KMS-11 (cell line): Measurements from ENCODE around the gene CPVL.

Experiments
- H2AFZ ChIP-seq: fragments of 200-600 bp; sonication (generic); 2 replicates; pipeline ENCODE4 v1.6.1; 2016; ENCODE audit warnings: antibody characterized with exemption, mixed run types, low read depth
- H3K27ac ChIP-seq: fragments of 200-600 bp; sonication (generic); 2 replicates; pipeline ENCODE4 v1.6.1; 2016; ENCODE audit warnings: mild to moderate bottlenecking, mixed run types
- H3K27me3 ChIP-seq: fragments of 200-600 bp; sonication (generic); 2 replicates; pipeline ENCODE4 v1.6.1; 2017; ENCODE audit warnings: mild to moderate bottlenecking, low read depth, mixed run types, moderate library complexity; ENCODE audit not compliant: insufficient read depth
- H3K36me3 ChIP-seq: fragments of 200-600 bp; sonication (generic); 2 replicates; pipeline ENCODE4 v1.6.1; 2017; ENCODE audit warnings: mild to moderate bottlenecking, mixed run types; ENCODE audit not compliant: insufficient read depth
- H3K4me1 ChIP-seq: fragments of 200-600 bp; sonication (generic); 2 replicates; pipeline ENCODE4 v1.6.1; 2016; ENCODE audit warnings: mild to moderate bottlenecking, low read depth, mixed run types; ENCODE audit not compliant: poor library complexity, severe bottlenecking
- H3K4me2 ChIP-seq: fragments of 200-600 bp; sonication (generic); 2 replicates; pipeline ENCODE4 v1.7.0; 2016; ENCODE audit warnings: mild to moderate bottlenecking, mixed run types
- H3K4me3 ChIP-seq: fragments of 200-600 bp; sonication (generic); IDR thresholded peaks from 2 replicates; pipeline ENCODE4 v1.6.1; 2017; ENCODE audit warnings: low read depth, low read length, mixed read lengths; ENCODE audit not compliant: insufficient read depth
- H3K79me2 ChIP-seq: fragments of 200-600 bp; sonication (generic); 2 replicates; pipeline ENCODE4 v1.6.1; 2016; ENCODE audit warnings: low read depth, mixed run types; ENCODE audit not compliant: insufficient read depth
- H3K9ac ChIP-seq: fragments of 200-600 bp; sonication (generic); 2 replicates; pipeline ENCODE4 v1.6.1; 2016; ENCODE audit warnings: mild to moderate bottlenecking, mixed run types
- H4K20me1 ChIP-seq: fragments of 200-600 bp; sonication (generic); 2 replicates; pipeline ENCODE4 v1.6.1; 2016; ENCODE audit warnings: mild to moderate bottlenecking, mixed run types; ENCODE audit not compliant: insufficient read depth
- TF ChIP-seq, protein P1 (sequence below): fragments of 200-600 bp; sonication (generic); conservative IDR thresholded peaks from 2 replicates; pipeline ENCODE4 v1.6.1; 2017; ENCODE audit warnings: low read depth, mild to moderate bottlenecking, antibody characterized with exemption, low read length, moderate library complexity, mixed read lengths

The CPVL gene

DNA sequence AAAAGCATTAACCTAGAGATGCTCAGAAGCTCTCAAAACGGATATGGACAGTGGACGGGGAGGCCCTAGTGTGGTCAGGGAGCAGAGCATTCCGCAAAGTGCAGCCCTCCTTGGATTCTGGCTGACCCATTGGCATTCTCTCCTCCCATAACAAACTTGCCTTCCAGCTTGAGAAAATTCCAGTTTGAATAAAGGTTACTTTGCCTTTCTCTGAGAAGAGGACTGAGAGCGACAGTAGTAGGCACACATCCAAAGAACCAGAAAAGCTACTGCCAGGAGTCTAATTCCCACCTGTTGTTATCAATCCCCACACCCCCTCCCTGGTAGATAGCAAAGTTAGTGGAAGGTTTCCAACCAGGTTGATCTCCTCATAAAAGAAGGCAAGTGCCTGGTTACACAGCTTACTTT, 103.5 kb downstream of the CPVL start:
- no peak overlapping the region for H3K4me2 ChIP-seq
- TF ChIP-seq, protein P1, sequence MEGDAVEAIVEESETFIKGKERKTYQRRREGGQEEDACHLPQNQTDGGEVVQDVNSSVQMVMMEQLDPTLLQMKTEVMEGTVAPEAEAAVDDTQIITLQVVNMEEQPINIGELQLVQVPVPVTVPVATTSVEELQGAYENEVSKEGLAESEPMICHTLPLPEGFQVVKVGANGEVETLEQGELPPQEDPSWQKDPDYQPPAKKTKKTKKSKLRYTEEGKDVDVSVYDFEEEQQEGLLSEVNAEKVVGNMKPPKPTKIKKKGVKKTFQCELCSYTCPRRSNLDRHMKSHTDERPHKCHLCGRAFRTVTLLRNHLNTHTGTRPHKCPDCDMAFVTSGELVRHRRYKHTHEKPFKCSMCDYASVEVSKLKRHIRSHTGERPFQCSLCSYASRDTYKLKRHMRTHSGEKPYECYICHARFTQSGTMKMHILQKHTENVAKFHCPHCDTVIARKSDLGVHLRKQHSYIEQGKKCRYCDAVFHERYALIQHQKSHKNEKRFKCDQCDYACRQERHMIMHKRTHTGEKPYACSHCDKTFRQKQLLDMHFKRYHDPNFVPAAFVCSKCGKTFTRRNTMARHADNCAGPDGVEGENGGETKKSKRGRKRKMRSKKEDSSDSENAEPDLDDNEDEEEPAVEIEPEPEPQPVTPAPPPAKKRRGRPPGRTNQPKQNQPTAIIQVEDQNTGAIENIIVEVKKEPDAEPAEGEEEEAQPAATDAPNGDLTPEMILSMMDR: no peak
- no peak overlapping the region for H3K27ac ChIP-seq

DNA sequence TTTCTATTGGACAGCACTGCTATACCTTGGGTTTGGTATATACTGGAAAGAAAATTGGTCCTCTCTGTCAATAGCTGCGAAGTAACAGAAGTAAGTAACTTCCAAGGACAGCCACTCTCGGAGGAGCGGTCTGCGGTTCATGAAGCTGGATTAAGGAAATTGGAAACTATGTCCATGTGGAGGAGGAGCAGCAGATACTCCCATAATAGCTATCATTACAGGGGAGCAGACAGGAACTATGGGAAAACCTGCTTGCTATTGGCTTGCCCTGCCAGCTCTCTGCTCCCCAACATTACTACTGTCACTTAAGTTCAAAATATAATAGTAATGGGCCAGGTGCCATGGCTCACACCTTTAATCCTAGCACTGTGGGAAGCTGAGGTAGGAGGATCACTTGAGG, 104.3 kb downstream of the CPVL start:
- Histone ChIP-seq H3K4me1 (no peaks in the 10 kb centered on the region), H3K4me2 (no peak overlapping the region), H3K27me3 (no peaks in the 10 kb centered on the region), H3K27ac (no peak overlapping the region), H4K20me1 (no peaks in the 10 kb centered on the region), H3K79me2 (no peaks in the 10 kb centered on the region), H3K4me3 (no peak overlapping the region), H2AFZ (no peak overlapping the region), H3K36me3 (no peaks in the 10 kb centered on the region), H3K9ac (no peak overlapping the region)
- TF ChIP-seq, protein P1: no peak

More for the DNA sequence above, 103.5 kb downstream of the CPVL start:
- Histone ChIP-seq H3K4me1 (no peaks in the 10 kb centered on the region), H3K27me3 (no peaks in the 10 kb centered on the region), H3K4me3 (no peak overlapping the region), H3K36me3 (no peaks in the 10 kb centered on the region), H4K20me1 (no peaks in the 10 kb centered on the region), H3K79me2 (no peaks in the 10 kb centered on the region), H3K9ac (no peak overlapping the region), H2AFZ (no peak overlapping the region)

DNA sequence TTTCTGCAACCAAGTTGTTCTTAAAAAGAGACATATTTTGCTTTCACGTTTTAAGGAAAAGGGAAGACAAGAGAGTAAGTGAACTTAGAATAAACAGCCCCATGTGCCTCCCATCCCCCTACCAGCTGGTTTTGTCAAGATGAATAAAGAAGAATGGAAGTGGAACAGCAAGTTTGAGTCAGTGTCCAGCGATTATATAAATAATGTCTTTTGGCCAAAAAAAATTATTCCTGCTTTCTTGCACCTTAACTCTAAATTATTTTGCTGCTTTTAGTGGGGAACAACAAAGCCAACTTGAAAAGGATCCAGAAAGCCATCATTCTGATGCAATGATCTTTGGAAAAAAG, 105.8 kb downstream of the CPVL start:
- H3K27me3 ChIP-seq: no peaks in the 10 kb centered on the region
- H3K36me3 ChIP-seq: no peaks in the 10 kb centered on the region
- no peaks in the 10 kb centered on the region for H4K20me1 ChIP-seq
- H3K4me3 ChIP-seq: no peak overlapping the region
- no peak overlapping the region for H3K4me2 ChIP-seq
- H2AFZ ChIP-seq: no peak overlapping the region
- H3K79me2 ChIP-seq: no peaks in the 10 kb centered on the region
- H3K4me1 ChIP-seq: no peaks in the 10 kb centered on the region
- H3K9ac ChIP-seq: no peak overlapping the region
- no peak overlapping the region for H3K27ac ChIP-seq
- TF ChIP-seq, protein P1: no peak

DNA sequence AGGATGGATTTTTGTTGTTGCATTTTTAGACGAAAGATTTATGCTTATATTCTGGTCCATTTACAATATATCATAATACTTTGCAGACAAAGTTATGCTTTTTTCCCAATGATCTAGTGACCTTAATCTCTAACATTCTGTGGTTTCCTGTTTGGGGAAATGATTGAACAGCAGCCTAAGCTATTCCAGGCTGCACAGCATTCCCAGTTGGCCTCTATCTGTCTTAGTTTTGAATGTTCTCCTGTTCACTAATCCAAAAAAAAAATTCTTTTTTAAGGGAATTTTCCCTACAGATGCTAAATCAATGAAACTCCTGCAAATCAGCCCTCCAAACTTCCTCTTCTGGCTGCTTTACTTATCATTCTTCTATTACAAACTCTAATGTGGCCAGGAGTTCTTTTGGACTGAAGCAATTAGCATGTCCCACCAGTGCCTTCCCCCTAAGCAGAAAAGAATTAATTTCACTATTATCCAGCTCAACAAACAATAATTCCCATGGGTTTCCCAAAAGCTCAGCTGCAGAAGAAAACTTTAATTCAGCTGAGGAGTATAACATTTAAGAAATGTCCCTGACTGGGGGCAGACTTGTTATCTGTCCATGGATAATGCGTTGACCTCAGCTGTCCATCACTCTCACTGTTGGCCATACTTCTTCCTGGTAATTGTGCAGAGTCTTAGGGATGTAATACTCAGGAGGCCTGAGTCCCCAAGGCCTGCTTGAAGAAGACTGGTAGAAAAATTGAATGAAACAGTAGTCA, 106.3 kb downstream of the CPVL start:
- Histone ChIP-seq H3K4me1 (no peaks in the 10 kb centered on the region), H3K36me3 (no peaks in the 10 kb centered on the region), H3K27me3 (no peaks in the 10 kb centered on the region), H3K4me3 (no peak overlapping the region), H2AFZ (no peak overlapping the region), H3K4me2 (no peak overlapping the region), H3K9ac (no peak overlapping the region), H3K27ac (no peak overlapping the region), H4K20me1 (no peaks in the 10 kb centered on the region), H3K79me2 (no peaks in the 10 kb centered on the region)
- TF ChIP-seq, protein P1: no peak
